HFF-Myc (cell line): ENCODE data around the gene CD300LF.

Experiments used
- DNase-seq: peaks from one replicate; pipeline ENCODE4 v3.0.0-alpha.2; 2011; ENCODE audit warnings: low read depth; ENCODE audit errors: extremely low read depth
- H3K4me3 ChIP-seq: replicated peaks from 2 replicates; pipeline ENCODE4 v1.5.1; 2011; ENCODE audit warnings: low read depth, mild to moderate bottlenecking, control low read depth, low read length
- CTCF ChIP-seq: IDR thresholded peaks from 2 replicates; pipeline ENCODE4 v1.5.1; 2012; ENCODE audit warnings: mild to moderate bottlenecking, low read depth, low read length, control low read depth; ENCODE audit errors: missing control alignments

CD300LF gene

DNA sequence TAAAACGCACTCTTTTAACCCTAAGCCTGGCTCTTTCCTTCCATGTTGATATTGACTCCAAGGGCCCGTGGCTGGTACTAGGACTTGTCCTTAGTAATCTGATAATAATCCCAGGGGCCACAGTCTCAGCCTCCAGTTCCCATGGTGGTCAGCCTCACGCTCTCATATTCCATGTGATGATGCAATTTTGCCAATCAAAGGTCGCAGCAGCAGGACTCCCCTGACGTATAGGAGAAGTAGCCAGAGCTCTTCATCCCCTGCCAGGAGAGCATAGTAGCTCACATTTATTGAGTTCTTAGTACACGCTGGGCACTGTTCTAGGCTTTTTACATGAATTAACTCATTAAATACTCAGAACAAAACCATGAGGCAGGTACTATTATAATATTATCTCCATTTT, 42.4 kb downstream of the CD300LF start:
- no peak for TF ChIP-seq CTCF
- no peak for DNase-seq
- no peak overlapping the region for H3K4me3 ChIP-seq

GRCh38 chr17:74663561-74663960, 49.2 kb downstream of the CD300LF start:
- DNase-seq, result no peak
- no peak for TF ChIP-seq CTCF
- no peak overlapping the region for H3K4me3 ChIP-seq

DNA sequence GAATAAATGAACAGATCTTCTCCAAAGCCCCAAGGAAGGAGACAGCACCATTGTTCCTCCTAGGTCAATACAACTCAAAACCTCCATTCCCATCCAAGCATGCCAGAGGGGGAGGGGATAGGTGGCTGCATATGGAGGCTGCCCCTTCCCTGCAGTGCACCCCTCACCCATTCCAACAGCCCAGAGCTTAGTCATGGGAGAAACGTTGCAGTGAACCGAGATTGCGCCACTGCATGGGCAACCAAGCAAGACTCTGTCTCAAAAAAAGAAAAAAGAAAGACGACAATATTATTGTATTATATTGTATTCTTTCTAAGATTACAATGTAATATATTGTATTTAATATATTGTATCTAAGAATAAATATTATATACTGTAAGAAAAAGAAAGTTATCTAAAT, 52.8 kb downstream of the CD300LF start:
- H3K4me3 ChIP-seq, result no peak overlapping the region
- no peak for TF ChIP-seq CTCF
- no peak for DNase-seq

GRCh38 chr17:74658620-74659019, 54.1 kb downstream of the CD300LF start:
- DNase-seq, result no peak
- H3K4me3 ChIP-seq, result no peak overlapping the region
- no peak for TF ChIP-seq CTCF

GRCh38 chr17:74654742-74655141, 58.0 kb downstream of the CD300LF start:
- TF ChIP-seq CTCF, result no peak
- H3K4me3 ChIP-seq, result no peak overlapping the region
- DNase-seq, result no peak

DNA sequence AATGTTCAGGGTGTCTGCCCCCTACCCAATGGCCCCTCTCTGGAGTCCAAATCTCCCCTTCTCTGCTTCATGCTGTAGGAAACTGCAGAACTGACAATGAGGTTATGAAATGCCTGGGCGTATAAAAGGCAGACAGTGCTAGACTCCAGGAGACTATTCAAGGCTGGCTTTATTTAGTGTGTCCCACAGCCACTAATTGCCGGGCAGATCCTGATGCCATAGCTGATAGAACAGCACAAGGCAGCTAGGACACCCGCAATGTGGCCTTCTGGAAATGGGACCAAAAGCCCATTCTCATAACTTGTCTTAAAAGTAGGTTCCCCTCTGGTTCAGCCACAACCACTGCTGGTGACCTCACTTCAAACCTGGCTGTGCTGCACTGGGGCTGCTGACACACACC, 60.7 kb downstream of the CD300LF start:
- DNase-seq, result no peak
- no peak for TF ChIP-seq CTCF
- H3K4me3 ChIP-seq, result no peak overlapping the region

GRCh38 chr17:74649909-74650308, 62.8 kb downstream of the CD300LF start:
- no peak for TF ChIP-seq CTCF
- H3K4me3 ChIP-seq, result no peak overlapping the region
- no peak for DNase-seq
